GM18858 (cell line): ENCODE measurements around the gene ZNF512B.

Experiments used
- ATAC-seq: cut with Tn5 transposase; IDR thresholded peaks from one replicate; pipeline ENCODE4 v1.9.1; 2021; ENCODE audit not compliant: unreplicated experiment

The ZNF512B gene

GRCh38 chr20:63951398-63952209 lies 18.1 kb downstream of the ZNF512B start:
- no peak for ATAC-seq

GRCh38 chr20:63950701-63951397 lies 18.9 kb downstream of the ZNF512B start:
- no peak for ATAC-seq

DNA sequence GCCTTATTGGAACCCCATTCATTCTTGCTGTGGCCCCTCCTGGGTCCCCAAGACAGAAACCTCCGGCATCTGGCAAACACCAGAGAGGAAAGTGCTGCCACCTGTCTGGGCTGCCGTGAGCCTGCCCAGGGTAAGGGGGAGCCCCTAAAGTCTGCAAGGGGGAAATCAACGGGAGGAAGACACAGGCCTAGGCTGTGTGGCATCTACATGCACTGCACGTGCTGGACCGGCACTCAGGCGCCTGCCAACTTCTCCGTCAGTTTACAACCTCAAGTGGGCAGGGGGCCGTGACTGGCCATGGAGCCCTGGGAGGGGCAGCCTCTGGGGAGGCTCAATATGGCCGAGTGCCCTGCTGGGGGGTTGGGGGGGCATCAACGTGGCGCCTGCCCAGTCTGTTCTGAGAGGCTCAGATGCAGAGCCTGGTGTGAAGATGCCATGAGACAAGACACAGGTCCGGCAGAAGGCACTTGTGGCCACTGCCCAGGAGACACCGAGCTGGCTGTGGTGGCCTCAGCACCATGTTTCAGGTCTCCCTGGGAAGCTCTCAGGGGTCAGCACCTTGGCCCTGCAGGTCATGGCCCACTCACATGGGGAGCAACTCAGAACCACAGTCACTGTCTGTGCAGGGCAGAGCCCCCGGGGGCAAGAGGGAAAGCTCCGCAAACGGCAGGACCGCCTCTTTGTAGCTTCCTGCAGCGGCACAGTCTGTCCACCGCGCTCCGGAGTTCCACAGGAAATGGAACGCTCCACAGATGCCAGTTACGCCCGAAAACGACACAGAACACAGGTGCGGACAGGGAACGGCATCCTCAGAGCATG lies 21.9 kb downstream of the ZNF512B start:
- no peak for ATAC-seq

GRCh38 chr20:63946986-63947637 lies 22.6 kb downstream of the ZNF512B start:
- ATAC-seq, result no peak

GRCh38 chr20:63945921-63946920 lies 23.5 kb downstream of the ZNF512B start:
- ATAC-seq, result no peak

- no peak for ATAC-seq
These were observed 24.6 kb downstream of the ZNF512B start for GRCh38 chr20:63945031-63945658.

DNA sequence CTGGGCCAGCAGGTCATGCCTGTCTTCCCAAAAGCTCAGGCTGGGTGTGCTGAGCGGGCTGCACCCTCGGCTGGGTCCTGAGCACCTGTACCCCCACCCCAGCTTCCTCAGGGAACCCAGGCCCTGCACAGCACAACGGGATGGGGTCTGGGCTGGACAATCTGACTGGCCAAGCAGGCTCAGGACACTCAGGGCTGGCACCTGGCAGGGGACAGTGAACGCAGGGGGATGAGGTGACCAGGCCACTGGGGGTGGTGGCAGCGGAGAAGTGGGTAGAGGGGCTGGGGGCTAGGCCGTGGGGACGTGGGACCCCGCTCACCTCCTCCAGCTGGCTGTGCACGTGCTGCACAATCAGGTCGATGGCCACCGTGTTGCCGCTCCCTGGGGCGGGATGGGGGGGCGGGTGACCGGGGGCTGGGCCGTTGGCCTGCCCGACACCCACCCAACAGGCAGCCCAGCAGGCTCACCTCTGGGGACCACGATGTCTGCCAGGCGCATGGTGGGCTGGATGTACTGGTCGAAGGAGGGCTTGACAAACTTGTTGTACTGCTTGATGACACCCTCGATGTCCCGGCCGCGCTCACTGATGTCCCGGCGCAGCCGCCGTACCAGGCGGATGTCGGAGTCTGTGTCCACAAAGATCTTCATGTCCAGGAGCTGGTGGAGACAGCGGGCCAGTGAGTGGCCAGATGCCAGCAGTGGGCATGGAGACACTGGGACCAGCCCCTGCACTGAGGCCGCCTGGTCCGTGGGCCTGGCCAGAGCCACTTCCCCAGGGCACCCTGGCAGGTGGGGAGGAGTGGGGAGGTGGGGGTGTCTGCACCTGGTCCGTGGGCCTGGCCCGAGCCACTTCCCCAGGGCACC lies 25.4 kb downstream of the ZNF512B start:
- ATAC-seq, result no peak

DNA sequence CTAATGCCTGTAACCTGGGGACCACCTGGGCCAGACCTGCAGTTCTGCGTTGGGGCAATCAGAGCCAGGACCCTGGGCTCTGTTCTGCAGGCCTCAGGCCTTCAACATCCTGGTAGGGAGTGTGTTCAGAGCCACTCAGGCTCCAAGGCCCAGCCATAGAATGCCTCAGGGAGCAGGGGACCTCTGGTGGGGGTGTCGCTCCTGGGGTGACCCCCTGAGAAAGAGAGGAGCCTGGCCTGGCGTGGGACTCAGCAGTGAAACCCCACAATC lies 26.0 kb downstream of the ZNF512B start:
- no peak for ATAC-seq

DNA sequence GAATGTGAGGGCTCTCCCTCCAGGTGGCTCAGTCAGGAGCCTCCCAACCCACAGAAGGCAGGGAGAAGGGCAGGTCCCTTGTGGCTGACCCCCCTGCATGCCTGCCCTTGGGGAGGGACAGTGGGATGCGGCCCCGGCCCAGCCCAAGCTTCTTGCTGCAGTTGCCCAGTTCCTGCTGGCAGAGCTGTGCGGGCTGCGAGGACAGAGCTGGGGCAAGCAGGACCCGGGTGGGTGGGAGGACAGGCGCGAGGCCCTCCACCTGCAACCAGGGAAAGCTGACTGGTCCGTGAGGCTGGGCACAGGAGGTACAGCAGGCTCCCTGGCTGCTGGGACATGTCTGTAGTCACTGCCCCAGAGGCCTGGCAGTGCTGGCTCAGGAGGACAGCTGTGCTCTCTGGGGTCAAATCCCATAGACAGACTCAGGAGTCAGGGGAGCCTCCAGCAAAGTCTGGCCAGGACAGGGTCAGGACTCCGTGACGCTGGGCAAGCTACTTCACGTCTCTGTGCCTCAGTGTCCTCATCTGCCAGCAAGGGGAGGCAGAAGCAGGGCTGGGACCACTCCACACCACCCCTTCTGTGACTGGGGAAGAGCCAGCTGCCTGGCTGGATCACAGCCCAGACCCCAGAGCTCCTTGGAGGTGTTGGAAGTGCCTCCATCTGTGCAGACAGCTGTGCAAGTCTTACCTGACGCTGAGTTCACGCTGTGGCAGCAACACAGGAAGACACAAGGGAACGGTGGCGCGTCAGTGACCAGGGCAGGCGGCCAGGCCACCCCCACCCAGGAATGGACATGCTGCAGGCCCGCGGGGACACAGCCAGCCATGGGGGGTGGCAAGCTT lies 26.5 kb downstream of the ZNF512B start:
- ATAC-seq, result no peak

DNA sequence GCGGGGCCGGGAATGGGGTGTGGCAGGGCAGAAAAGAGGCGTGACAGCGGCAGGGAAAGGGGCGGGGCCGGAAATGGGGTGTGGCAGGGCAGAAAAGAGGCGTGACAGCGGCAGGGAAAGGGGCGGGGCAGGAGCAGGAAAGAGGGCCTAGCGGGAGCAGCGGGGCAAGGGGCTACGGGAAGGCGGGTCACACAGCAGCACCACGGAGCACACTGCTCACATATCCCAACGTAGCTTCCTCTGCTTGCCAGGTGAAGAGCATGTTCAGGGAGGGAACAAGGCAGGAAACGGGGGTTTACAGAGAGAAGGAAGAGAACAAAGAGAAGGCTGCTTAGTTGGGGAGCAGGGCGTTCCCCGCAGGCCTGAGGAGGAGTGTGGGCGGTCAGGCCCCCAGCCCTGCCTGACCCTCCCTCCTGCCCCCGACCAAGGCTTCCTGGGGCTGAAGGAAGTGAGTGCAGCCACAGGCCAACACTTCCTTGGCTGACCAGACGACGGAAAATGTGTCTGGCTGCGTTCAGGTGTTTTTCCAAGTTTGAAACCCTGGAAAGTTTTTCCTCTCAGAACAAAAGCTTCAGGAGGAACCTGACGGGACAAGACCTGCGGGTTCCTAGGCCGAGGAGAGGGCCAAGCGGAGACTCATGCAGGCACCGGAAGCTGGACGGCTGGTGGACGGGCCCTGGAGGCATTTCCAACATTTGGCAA lies 27.3 kb downstream of the ZNF512B start:
- ATAC-seq, result no peak

DNA sequence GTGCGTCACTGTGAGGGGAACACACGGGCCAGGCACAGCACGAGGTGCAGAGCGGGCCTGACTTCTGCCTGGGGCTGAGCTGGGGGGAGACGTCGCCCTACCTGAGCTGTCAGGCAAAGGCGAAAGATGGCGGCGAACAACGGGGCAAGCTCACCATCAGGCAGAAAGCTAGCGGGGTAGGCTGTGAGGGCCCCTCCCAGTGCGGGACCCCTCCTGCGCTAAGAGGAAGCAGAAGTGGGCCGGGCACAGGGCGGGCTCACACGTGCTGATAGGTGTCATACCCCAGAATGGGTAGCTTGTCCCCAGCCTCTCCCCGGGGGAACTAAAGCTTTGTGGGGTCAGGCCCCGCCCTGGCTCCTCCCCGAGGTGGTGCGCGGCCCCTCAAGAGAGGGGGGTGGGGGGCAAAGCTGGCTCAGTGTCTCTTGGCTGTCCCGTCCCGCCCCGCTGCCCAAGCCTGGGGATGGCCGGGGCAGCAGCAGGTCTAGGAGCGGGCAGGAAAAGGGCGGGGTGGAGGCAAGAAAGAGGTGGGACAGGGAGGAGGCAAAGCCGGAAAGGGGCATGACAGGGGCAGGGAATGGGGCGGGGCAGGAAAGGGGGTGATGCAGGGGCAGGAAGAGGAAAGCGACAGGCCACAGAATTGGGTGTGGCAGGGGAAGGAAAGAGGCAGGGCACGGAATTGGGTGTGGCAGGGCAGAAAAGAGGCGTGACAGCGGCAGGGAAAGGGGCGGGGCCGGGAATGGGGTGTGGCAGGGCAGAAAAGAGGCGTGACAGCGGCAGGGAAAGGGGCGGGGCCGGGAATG lies 28.2 kb downstream of the ZNF512B start:
- no peak for ATAC-seq

DNA sequence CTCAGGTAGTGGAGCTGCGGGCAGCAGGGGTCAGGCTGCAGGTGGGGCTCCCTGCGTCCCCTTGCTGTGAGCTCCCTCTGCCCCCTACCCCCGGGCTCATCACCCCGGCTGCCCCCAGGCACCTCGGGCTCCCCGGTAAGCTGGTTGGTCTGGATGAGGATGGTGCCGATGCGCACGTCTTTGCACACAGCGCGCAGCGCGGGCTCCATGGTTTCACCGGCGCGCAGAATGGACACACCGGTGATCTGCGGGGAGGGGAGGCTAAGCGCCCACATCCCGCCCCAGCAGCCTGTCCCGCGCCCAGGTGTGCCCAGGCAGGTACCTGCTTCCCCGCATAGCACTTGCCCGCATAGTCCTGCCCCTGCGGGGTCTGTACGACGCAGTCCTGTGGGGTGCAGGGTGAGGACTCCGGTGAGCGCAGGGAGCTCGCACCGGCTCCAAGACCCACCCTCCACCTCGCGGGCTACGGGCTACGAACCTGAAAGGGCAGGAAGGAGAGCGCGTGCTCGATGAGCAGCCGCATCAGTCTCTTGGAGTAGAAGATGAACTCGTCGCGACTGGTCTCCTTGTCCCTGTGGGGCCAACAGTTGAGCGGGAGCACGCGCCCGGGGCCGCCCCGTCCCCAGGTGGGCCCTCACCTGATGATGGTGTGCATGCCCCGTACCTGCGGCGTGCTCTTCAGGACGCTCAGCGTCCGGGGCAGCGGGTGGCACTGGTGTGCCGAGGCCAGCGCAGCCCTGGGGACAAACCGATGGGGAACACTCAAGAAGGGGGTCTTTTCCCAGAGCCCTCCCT lies 29.1 kb downstream of the ZNF512B start:
- no peak for ATAC-seq

GRCh38 chr20:63940071-63940471 lies 29.7 kb downstream of the ZNF512B start:
- ATAC-seq, result no peak

DNA sequence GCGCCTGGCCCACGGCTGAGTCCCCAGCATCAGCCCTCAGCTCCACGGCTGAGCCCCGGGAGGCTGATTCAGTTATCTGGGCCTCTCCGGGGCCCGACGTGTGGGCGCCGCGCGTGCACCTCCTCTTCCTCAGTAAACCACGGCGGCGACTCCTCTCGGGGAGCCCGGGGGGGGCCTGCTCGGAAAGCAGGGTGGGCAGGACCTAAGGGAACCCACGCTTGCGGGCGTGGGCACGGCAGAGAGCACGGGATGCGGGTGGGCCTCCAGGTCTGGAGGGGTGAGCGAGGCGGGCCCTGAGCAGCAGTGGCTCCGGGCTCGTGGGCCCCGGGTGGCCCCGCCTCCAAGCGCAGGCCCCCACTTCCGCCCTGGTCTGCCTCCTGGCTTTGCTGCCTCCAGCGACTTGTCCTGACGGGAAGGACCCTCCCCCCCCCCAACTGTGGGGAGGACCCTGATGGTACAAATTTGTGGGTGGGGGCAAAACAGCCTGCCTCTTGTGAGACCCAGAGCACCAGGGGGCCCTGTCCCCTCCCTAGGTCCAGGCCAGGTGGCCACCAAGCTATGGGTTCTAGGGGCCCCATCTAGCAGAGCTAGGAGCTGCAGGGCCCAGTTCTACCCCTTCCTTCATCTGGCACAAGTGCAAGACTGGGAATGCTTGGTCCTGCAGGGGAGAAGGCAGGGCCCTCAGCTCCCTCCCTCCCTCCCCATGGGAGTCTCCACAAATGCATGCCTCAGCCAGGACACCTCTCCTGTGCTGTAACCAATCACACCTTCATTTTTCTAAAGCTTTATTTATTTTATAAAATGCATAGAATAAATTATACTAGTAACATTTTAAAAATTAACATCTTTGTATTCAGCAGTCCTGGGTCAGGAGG lies 30.4 kb downstream of the ZNF512B start:
- ATAC-seq, result no peak

GRCh38 chr20:63937596-63937995 lies 32.1 kb downstream of the ZNF512B start:
- no peak for ATAC-seq
